ENCODE data around the gene ALOX12B.
"Not testable (repeated sequence)": the region's sequence is repeated elsewhere in the genome, so short reads cannot be mapped to it uniquely, and the experiment has no call there.

Gene ALOX12B

DNA sequence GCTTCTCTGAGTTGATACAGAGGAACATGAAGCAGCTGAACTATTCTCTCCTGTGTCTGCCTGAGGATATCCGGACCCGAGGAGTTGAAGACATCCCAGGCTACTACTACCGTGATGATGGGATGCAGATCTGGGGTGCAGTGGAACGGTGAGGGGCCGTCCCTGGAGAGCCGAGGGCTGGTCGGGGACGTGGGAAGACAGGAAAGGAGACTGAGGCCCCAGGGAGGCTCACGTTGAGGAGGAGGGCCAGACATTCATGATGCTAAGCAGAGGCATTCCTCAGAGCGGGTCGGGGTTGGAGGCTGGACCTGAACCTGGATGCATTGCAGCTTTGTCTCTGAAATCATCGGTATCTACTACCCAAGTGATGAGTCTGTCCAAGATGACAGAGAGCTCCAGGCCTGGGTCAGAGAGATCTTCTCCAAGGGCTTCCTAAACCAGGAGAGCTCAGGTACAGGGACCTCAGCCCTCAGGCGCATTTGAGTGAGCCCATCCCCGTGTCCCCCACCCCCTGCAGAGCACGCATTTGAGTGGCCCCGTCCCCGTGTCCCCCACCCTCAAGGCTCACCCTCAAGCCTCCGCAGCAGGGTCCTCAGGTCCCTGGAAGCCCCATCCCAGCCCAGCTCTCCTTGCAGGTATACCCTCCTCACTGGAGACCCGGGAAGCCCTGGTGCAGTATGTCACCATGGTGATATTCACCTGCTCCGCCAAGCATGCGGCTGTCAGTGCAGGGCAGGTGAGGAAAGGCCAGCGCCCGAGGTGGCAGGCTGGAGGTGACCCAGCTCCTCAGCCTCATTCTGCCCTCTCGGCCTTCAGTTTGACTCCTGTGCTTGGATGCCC is 40.4 kb downstream of the ALOX12B start:
- no peak for DNase-seq

- no peak for DNase-seq
Measured at GRCh38 chr17:8046306-8046928, 41.1 kb downstream of the ALOX12B start.

DNA sequence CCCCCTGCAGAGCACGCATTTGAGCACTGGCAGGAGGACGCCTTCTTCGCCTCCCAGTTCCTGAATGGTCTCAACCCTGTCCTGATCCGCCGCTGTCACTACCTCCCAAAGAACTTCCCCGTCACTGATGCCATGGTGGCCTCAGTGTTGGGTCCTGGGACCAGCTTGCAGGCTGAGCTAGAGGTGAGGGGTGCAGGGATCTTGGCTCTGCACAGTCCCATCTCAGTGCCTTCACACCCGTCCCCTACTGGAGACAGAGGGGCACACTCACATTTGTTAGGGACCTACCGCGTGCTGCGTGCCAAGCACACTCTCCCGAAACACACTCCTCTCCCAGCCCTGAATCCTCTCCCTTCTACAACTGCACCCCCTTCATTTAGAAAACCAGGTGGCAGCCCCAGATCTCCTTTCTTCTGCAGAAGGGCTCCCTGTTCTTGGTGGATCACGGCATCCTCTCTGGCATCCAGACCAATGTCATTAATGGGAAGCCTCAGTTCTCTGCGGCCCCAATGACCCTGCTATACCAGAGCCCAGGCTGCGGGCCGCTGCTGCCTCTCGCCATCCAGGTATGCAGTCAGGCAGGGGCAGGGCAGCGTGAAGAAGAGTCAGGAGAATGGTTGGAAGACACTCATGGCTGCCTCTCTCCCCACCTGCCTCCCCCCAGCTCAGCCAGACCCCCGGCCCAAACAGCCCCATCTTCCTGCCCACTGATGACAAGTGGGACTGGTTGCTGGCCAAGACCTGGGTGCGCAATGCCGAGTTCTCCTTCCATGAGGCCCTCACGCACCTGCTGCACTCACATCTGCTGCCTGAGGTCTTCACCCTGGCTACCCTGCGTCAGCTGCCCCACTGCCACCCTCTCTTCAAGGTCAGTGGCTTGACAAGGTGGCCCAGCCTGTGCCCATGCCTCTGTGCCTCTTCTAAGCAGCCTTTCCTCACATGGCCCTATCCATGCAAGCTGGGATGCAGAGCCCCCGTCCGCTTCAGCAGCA is 42.4 kb downstream of the ALOX12B start:
- DNase-seq = no peak

- peak in 1 of 56 donors; percentile 4 for DNase-seq
Measured at GRCh38 chr17:8041979-8042378, 45.5 kb downstream of the ALOX12B start.

- peak in 5 of 56 donors; percentile 2 to 46 (median 13) for DNase-seq
Measured at GRCh38 chr17:8041249-8041928, 46.1 kb downstream of the ALOX12B start.

GRCh38 chr17:8039611-8040168 is 47.8 kb downstream of the ALOX12B start:
- no peak for DNase-seq

GRCh38 chr17:8038954-8039610 is 48.4 kb downstream of the ALOX12B start, which contains the start of gene ALOX15B:
Gene ALOX15B, plus strand, starts transcription at chr17:8039059. Its CDS starts 97 bp downstream, at chr17:8039156.
- DNase-seq = no peak

GRCh38 chr17:8032442-8032841 is 55.1 kb downstream of the ALOX12B start:
- no peak for DNase-seq

- no peak for DNase-seq
Measured at GRCh38 chr17:8031950-8032349, 55.6 kb downstream of the ALOX12B start.

DNA sequence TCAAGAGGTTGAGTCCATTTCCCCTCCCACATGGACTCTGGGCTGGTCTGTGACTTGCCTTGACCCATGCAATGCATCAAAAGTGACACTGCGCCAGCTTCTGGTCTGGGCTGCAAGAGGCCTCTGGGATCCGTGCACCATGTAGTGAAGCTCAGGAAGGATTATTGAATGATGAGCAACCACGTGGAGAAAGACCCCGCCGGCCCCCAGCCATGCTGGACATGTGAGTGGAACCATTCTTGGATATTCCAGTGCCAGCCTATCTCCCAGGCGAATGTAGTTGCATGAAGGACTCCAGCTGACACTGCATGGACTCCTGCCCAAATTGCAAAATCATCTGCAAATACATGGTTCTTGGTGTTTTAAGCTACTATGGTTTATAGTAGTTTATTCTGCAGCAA is 56.3 kb downstream of the ALOX12B start:
- no peak for DNase-seq

GRCh38 chr17:8029121-8029520 is 58.4 kb downstream of the ALOX12B start:
- DNase-seq = no peak

GRCh38 chr17:8025176-8025911 is 62.2 kb downstream of the ALOX12B start:
- DNase-seq = no peak

GRCh38 chr17:8024161-8024560 is 63.4 kb downstream of the ALOX12B start:
- not testable (repeated sequence) for DNase-seq

Data from nucleus accumbens (tissue), 56 donors.